Dedifferentiated amniotic fluid mesenchymal stem cell (primary cell): ENCODE measurements around the gene SLC11A1.
A peak's percentile ranks its signal among the peaks of the same experiment; 100 is the strongest.

Experiments
- DNase-seq: peaks from one replicate; pipeline ENCODE4 v3.0.0-alpha.2; 2016; ENCODE audit errors: extremely low spot score

Gene SLC11A1

GRCh38 chr2:218381916-218382366 is at the start of gene SLC11A1:
Gene SLC11A1, plus strand, starts transcription at chr2:218382273. Its CDS starts 96 bp downstream, at chr2:218382369.
- DNase-seq, result no peak

GRCh38 chr2:218332288-218332687 is 49.8 kb upstream of the SLC11A1 start:
- DNase-seq, result no peak

GRCh38 chr2:218332920-218333645 is 49.0 kb upstream of the SLC11A1 start:
- no peak for DNase-seq

- no peak for DNase-seq
Measured at GRCh38 chr2:218334531-218334930, 47.5 kb upstream of the SLC11A1 start.

GRCh38 chr2:218340656-218341055 is 41.4 kb upstream of the SLC11A1 start:
- DNase-seq, result no peak

- no peak for DNase-seq
Measured at GRCh38 chr2:218341381-218341780, 40.7 kb upstream of the SLC11A1 start.

GRCh38 chr2:218342837-218343236 is 39.2 kb upstream of the SLC11A1 start:
- no peak for DNase-seq

GRCh38 chr2:218343591-218343990 is 38.5 kb upstream of the SLC11A1 start:
- peak; percentile 59 for DNase-seq

GRCh38 chr2:218344090-218344754 is 37.9 kb upstream of the SLC11A1 start:
- no peak for DNase-seq

GRCh38 chr2:218344755-218345417 is 37.2 kb upstream of the SLC11A1 start:
- no peak for DNase-seq

- DNase-seq, result no peak
Measured at GRCh38 chr2:218345491-218346236, 36.4 kb upstream of the SLC11A1 start.

- no peak for DNase-seq
Measured at GRCh38 chr2:218347172-218347571, 34.9 kb upstream of the SLC11A1 start.

- DNase-seq, result no peak
Measured at GRCh38 chr2:218354045-218354444, 28.0 kb upstream of the SLC11A1 start.

GRCh38 chr2:218354850-218355443 is 27.1 kb upstream of the SLC11A1 start:
- no peak for DNase-seq

GRCh38 chr2:218357236-218358177 is 24.6 kb upstream of the SLC11A1 start:
- DNase-seq, result no peak

GRCh38 chr2:218360453-218360852 is 21.6 kb upstream of the SLC11A1 start:
- no peak for DNase-seq

- DNase-seq, result no peak
Measured at GRCh38 chr2:218362606-218363005, 19.5 kb upstream of the SLC11A1 start.

- no peak for DNase-seq
Measured at GRCh38 chr2:218363736-218364135, 18.3 kb upstream of the SLC11A1 start.

GRCh38 chr2:218364196-218364595 is 17.9 kb upstream of the SLC11A1 start:
- no peak for DNase-seq

- DNase-seq, result no peak
Measured at GRCh38 chr2:218366621-218367414, 15.3 kb upstream of the SLC11A1 start.
